ENCODE data around the gene ARHGEF28.

GRCh38 chr5:73749485-73750270 lies 123.7 kb downstream of the ARHGEF28 start:
- TF ChIP-seq CTCF (IDR thresholded peaks at IDR 0.05) (no peak), POLR2AphosphoS5 (IDR thresholded peaks at IDR 0.05) (no peak)
